Parathyroid adenoma (tissue), 2 donors: ENCODE measurements around the gene LARGE2.

Source experiments
- H2AFZ ChIP-seq: fragments of 300-600 bp; sonication (generic); one replicate; pipeline ENCODE4 v1.7.0; 2017; ENCODE audit warnings: antibody characterized with exemption, mild to moderate bottlenecking
- H3K27ac ChIP-seq: fragments of 300-600 bp; sonication (generic); one replicate; pipeline ENCODE4 v1.7.0; 2017
- H3K27me3 ChIP-seq: fragments of 300-600 bp; sonication (generic); one replicate; pipeline ENCODE4 v1.7.0; 2017; ENCODE audit warnings: low read length; ENCODE audit not compliant: control insufficient read depth, insufficient read depth
- H3K36me3 ChIP-seq: fragments of 300-600 bp; sonication (generic); one replicate; pipeline ENCODE4 v1.7.0; 2017; ENCODE audit warnings: low read length; ENCODE audit not compliant: control insufficient read depth, insufficient read depth
- H3K4me1 ChIP-seq: fragments of 300-600 bp; sonication (generic); one replicate; pipeline ENCODE4 v1.7.0; 2017; ENCODE audit warnings: control low read depth
- H3K4me2 ChIP-seq: fragments of 300-600 bp; sonication (generic); one replicate; pipeline ENCODE4 v1.7.0; 2017; ENCODE audit warnings: low read length
- H3K4me3 ChIP-seq: fragments of 300-600 bp; sonication (generic); one replicate; pipeline ENCODE4 v1.7.0; 2017; ENCODE audit warnings: low read depth, low read length
- H3K79me2 ChIP-seq: fragments of 300-600 bp; sonication (generic); one replicate; pipeline ENCODE4 v1.7.0; 2017; ENCODE audit warnings: control low read depth
- H3K9ac ChIP-seq: fragments of 300-600 bp; sonication (generic); one replicate; pipeline ENCODE4 v1.7.0; 2017; ENCODE audit warnings: mild to moderate bottlenecking
- H3K9me3 ChIP-seq: fragments of 300-600 bp; sonication (generic); one replicate; pipeline ENCODE4 v1.7.0; 2017; ENCODE audit warnings: low read length; ENCODE audit not compliant: control insufficient read depth
- CTCF ChIP-seq: fragments of 300-600 bp; sonication (generic); IDR thresholded peaks from one replicate; pipeline ENCODE4 v1.7.0; 2017; ENCODE audit warnings: antibody characterized with exemption, mild to moderate bottlenecking
- donor health status: primary hyperparathyroidism.

Gene LARGE2

GRCh38 chr11:45879803-45880686 is 42.4 kb upstream of the LARGE2 start:
- Histone ChIP-seq H3K9me3 (no peaks in the 10 kb centered on the region), H3K9ac (no peak overlapping the region), H3K4me1 (no peaks in the 10 kb centered on the region), H2AFZ (no peak overlapping the region), H3K4me2 (no peak overlapping the region), H3K27me3 (no peaks in the 10 kb centered on the region), H3K27ac (no peak overlapping the region), H3K79me2 (no peaks in the 10 kb centered on the region), H3K36me3 (no peaks in the 10 kb centered on the region), H3K4me3 (no peak overlapping the region)
- TF ChIP-seq CTCF, result no peak

- H3K4me2 ChIP-seq, result no peak overlapping the region
- H3K4me1 ChIP-seq, result no peaks in the 10 kb centered on the region
- H3K4me3 ChIP-seq, result no peak overlapping the region
- H3K27me3 ChIP-seq, result no peaks in the 10 kb centered on the region
- H3K36me3 ChIP-seq, result no peaks in the 10 kb centered on the region
- TF ChIP-seq CTCF, result no peak
- no peaks in the 10 kb centered on the region for H3K9me3 ChIP-seq
- no peak overlapping the region for H3K9ac ChIP-seq
- H3K79me2 ChIP-seq, result no peaks in the 10 kb centered on the region
- H2AFZ ChIP-seq, result no peak overlapping the region
- H3K27ac ChIP-seq, result no peak overlapping the region
These were observed 41.5 kb upstream of the LARGE2 start for GRCh38 chr11:45880772-45881570.

GRCh38 chr11:45881708-45882368 is 40.6 kb upstream of the LARGE2 start:
- Histone ChIP-seq H3K9ac (no peak overlapping the region), H2AFZ (no peak overlapping the region), H3K27ac (no peak overlapping the region), H3K27me3 (no peaks in the 10 kb centered on the region), H3K79me2 (peaks cover 4% of the 10 kb centered on the region), H3K4me1 (no peaks in the 10 kb centered on the region), H3K4me2 (no peak overlapping the region), H3K9me3 (no peaks in the 10 kb centered on the region), H3K36me3 (no peaks in the 10 kb centered on the region), H3K4me3 (no peak overlapping the region)
- no peak for TF ChIP-seq CTCF

GRCh38 chr11:45884596-45885185 is 37.8 kb upstream of the LARGE2 start:
- H3K27ac ChIP-seq, result peak overlapping the region; percentile 51
- H2AFZ ChIP-seq, result no peak overlapping the region
- no peaks in the 10 kb centered on the region for H3K36me3 ChIP-seq
- H3K9me3 ChIP-seq, result no peaks in the 10 kb centered on the region
- no peak overlapping the region for H3K9ac ChIP-seq
- peaks cover 5% of the 10 kb centered on the region for H3K79me2 ChIP-seq
- no peaks in the 10 kb centered on the region for H3K27me3 ChIP-seq
- TF ChIP-seq CTCF, result no peak
- H3K4me1 ChIP-seq, result no peaks in the 10 kb centered on the region
- no peak overlapping the region for H3K4me3 ChIP-seq
- no peak overlapping the region for H3K4me2 ChIP-seq
